ENCODE measurements around the gene C9orf78. TPM values are rescaled to one million over a fixed set of nuclear protein-coding genes. Genes with fewer than 3 reads are reported as not detected.
A peak's percentile ranks its signal among the peaks of the same experiment; 100 is the strongest.

C9orf78 gene
- total and polyA plus RNA-seq, 2 experiments from 2014 or later, result 34.4 to 84.6 TPM

- H3K27ac Mint-ChIP-seq, result peak within 1 kb of the TSS; percentile 70; the same call in 1 of the 2 replicates
- H3K27me3 ChIP-seq (ENCODE audit: insufficient read depth), result no peaks in the 10 kb centered on the region
- peaks cover 16% of the 10 kb centered on the region; the same call in 1 of the 2 replicates for H3K79me2 ChIP-seq (replicated peaks; ENCODE audit: insufficient read depth)
- no peaks in the 10 kb centered on the region; the same call in 2 of the 3 replicates for H3K9me3 Mint-ChIP-seq
- H3K4me2 ChIP-seq, result peak within 1 kb of the TSS; percentile 99
- no peaks in the 10 kb centered on the region for H3K9me2 ChIP-seq (ENCODE audit: insufficient read depth)
- H3K36me3 Mint-ChIP-seq (ENCODE audit: low read depth), result peaks cover 26% of the 10 kb centered on the region
- TF ChIP-seq CREB1 (CRISPR knock-in tag; IDR thresholded peaks at IDR 0.05; ENCODE audit: low read depth) (peak; percentile 93), NANOG (IDR thresholded peaks at IDR 0.05; ENCODE audit: borderline replicate concordance) (no peak), ZNF331 (CRISPR knock-in tag; IDR thresholded peaks at IDR 0.05; ENCODE audit: low read depth) (no peak), ETS1 (IDR thresholded peaks at IDR 0.05) (peak; percentile 86), ZNF114 (CRISPR knock-in tag; IDR thresholded peaks at IDR 0.05) (no peak), POLR2AphosphoS5 (IDR thresholded peaks at IDR 0.05; ENCODE audit: low read depth) (peak; percentile 96), STAT1 (IDR thresholded peaks at IDR 0.05; ENCODE audit: unreplicated experiment) (no peak)
- no peaks in the 10 kb centered on the region for H3K36me3 ChIP-seq (ENCODE audit: insufficient read depth)
- H3F3A ChIP-seq (replicated peaks; ENCODE audit: low read depth), result no peaks in the 10 kb centered on the region
- H2AFZ ChIP-seq, result peak within 1 kb of the TSS; percentile 76
- 0 out of 2 replicates have a peak within 1 kb of the TSS, but pooled peaks have one; percentile 34 for H3K27ac ChIP-seq (ENCODE audit: low read depth)
- peaks cover 7% of the 10 kb centered on the region for H4K20me1 ChIP-seq (replicated peaks; ENCODE audit: insufficient read depth)
- peaks cover 6% of the 10 kb centered on the region; the same call in 2 of the 3 replicates for H3K4me1 Mint-ChIP-seq
- ATAC-seq (peak; percentile 93), DNase-seq (ENCODE audit: low spot score) (peak; percentile 98)
- peak within 1 kb of the TSS; percentile 94 for H3K4me3 ChIP-seq
- peak within 1 kb of the TSS; percentile 80 for H3K4me3 Mint-ChIP-seq
- H3K27me3 Mint-ChIP-seq (ENCODE audit: insufficient read depth, low read depth, poor library complexity), result peaks cover 12% of the 10 kb centered on the region
- no peaks in the 10 kb centered on the region; the same call in 1 of the 2 replicates for H3K4me1 ChIP-seq (ENCODE audit: insufficient read depth)
Observed at GRCh38 chr9:129802833-129803675, 32.0 kb downstream of the C9orf78 start, which contains the start of gene TOR1B. TSS of gene TOR1B (plus strand) at chr9:129803184. CDS start at chr9:129803213, 29 bp downstream.

DNA sequence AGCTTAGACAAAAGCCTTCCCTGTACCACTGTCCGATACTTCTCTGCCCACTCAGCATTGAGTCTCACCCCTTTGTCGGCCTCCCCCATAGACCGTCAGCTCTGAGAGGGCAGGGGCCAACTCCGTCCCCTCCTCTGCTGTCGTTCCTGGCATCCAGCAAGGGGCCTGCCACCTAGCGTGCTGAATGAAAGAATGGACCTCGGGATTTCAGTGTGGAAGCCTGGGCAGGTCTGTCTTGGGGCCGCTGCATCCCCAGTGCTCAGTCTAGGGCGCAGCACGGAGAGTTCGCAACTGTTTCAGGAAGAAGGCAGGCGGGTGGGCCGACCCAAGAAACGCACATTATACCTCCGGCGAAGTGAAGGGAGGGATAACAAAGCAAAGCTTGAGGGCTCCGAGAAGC, 33.6 kb downstream of the C9orf78 start:
- Histone ChIP-seq H3K79me2 (replicated peaks; ENCODE audit: insufficient read depth) (peaks cover 7% of the 10 kb centered on the region; the same call in 1 of the 2 replicates), H3K4me2 (no peak overlapping the region), H2AFZ (peak overlapping the region; percentile 63), H3K27me3 (ENCODE audit: insufficient read depth) (no peaks in the 10 kb centered on the region), H4K20me1 (replicated peaks; ENCODE audit: insufficient read depth) (no peaks in the 10 kb centered on the region; the same call in 1 of the 2 replicates), H3K9me2 (ENCODE audit: insufficient read depth) (no peaks in the 10 kb centered on the region), H3K36me3 (ENCODE audit: insufficient read depth) (no peaks in the 10 kb centered on the region), H3F3A (replicated peaks; ENCODE audit: low read depth) (no peaks in the 10 kb centered on the region), H3K4me3 (no peak overlapping the region), H3K4me1 (ENCODE audit: insufficient read depth) (no peaks in the 10 kb centered on the region; the same call in 1 of the 2 replicates), H3K27ac (ENCODE audit: low read depth) (no peak overlapping the region)
- peak; percentile 15; the same call in 2 of the 3 replicates for ATAC-seq
- H3K4me1 Mint-ChIP-seq, result peaks cover 6% of the 10 kb centered on the region; the same call in 2 of the 3 replicates
- no peak overlapping the region for H3K27ac Mint-ChIP-seq
- DNase-seq (ENCODE audit: low spot score), result peak; percentile 55
- no peaks in the 10 kb centered on the region; the same call in 2 of the 3 replicates for H3K9me3 Mint-ChIP-seq
- TF ChIP-seq CTCF (conservative IDR thresholded peaks at IDR 0.05; ENCODE audit: low read depth in 2 of 2) (peak in 1 of 2 experiments; percentile 26; a peak in 2 of 4 replicates), CREB1 (CRISPR knock-in tag; IDR thresholded peaks at IDR 0.05; ENCODE audit: low read depth) (no peak)
- H3K27me3 Mint-ChIP-seq (ENCODE audit: insufficient read depth, low read depth, poor library complexity), result peaks cover 12% of the 10 kb centered on the region
- peaks cover 18% of the 10 kb centered on the region; the same call in 2 of the 3 replicates for H3K36me3 Mint-ChIP-seq (ENCODE audit: low read depth)
- H3K4me3 Mint-ChIP-seq, result peak overlapping the region; percentile 28; the same call in 1 of the 3 replicates
